Measurements from ENCODE around the gene BPNT1. TPM values are rescaled to one million over a fixed set of nuclear protein-coding genes. Genes with fewer than 3 reads are reported as not detected.

BPNT1 gene
- total RNA-seq (2022; extraction: Qiagen RNA extraction): 17.1 to 26.7 TPM (median 17.6 TPM) in 5 replicates

GRCh38 chr1:220089650-220090556, at the start of gene BPNT1:
BPNT1 (minus strand) TSS chr1:220089788; CDS start chr1:220079846, 9,942 bp downstream.

GRCh38 chr1:220094016-220094911, 4.7 kb upstream of the BPNT1 start, which contains the start of gene IARS2:
IARS2 (plus strand) TSS chr1:220094132; CDS start chr1:220094217, 85 bp downstream.

GRCh38 chr1:220046052-220046930, 43.3 kb downstream of the BPNT1 start, which contains the start of gene EPRS1:
EPRS1 (minus strand) TSS chr1:220046505; CDS start chr1:220046388, 117 bp downstream.

Other genes starting within 250 kb of the BPNT1 start
- gene SLC30A10, start 161.2 kb downstream of the BPNT1 start, total RNA-seq (2022; extraction: Qiagen RNA extraction): 0.03 to 0.05 TPM (median 0.05 TPM) in 5 replicates
- 68.8 to 80.4 TPM (median 76.1 TPM) in 5 replicates for gene EPRS1, start 43.3 kb downstream of the BPNT1 start, total RNA-seq (2022; extraction: Qiagen RNA extraction)
- 90.0 to 120 TPM (median 103 TPM) in 5 replicates for gene IARS2, start 4.3 kb upstream of the BPNT1 start, total RNA-seq (2022; extraction: Qiagen RNA extraction)
- 9.7 to 17.6 TPM (median 13.3 TPM) in 5 replicates for gene RAB3GAP2, start 182.7 kb upstream of the BPNT1 start, total RNA-seq (2022; extraction: Qiagen RNA extraction)

All from A549 treated with Hydrocortisone at 1 μM for 4 hours (cell line).